Activated naive CD4-positive, alpha-beta T cell treated with anti-CD3 and anti-CD28 coated beads, Interleukin-2, amount 50 U/mL, for 24 hours (primary cell): ENCODE measurements around the gene PYROXD2.
A peak's percentile ranks its signal among the peaks of the same experiment; 100 is the strongest.
"Not testable (repeated sequence)": the region's sequence is repeated elsewhere in the genome, so short reads cannot be mapped to it uniquely, and the experiment has no call there.

Source experiments
- H3K27ac Mint-ChIP-seq: one replicate; pipeline ENCODE4 v1.8.0; 2021; ENCODE audit warnings: mild to moderate bottlenecking, mixed read lengths
- H3K27me3 Mint-ChIP-seq: one replicate; pipeline ENCODE4 v1.8.0; 2021; ENCODE audit warnings: mixed read lengths
- H3K36me3 Mint-ChIP-seq: one replicate; pipeline ENCODE4 v1.8.0; 2021; ENCODE audit warnings: mixed read lengths
- H3K4me1 Mint-ChIP-seq: one replicate; pipeline ENCODE4 v1.8.0; 2021; ENCODE audit warnings: mixed read lengths
- H3K4me3 Mint-ChIP-seq: one replicate; pipeline ENCODE4 v1.8.0; 2021; ENCODE audit warnings: mild to moderate bottlenecking, mixed read lengths
- H3K9me3 Mint-ChIP-seq: one replicate; pipeline ENCODE4 v1.8.0; 2021; ENCODE audit warnings: mixed read lengths

The PYROXD2 gene

DNA sequence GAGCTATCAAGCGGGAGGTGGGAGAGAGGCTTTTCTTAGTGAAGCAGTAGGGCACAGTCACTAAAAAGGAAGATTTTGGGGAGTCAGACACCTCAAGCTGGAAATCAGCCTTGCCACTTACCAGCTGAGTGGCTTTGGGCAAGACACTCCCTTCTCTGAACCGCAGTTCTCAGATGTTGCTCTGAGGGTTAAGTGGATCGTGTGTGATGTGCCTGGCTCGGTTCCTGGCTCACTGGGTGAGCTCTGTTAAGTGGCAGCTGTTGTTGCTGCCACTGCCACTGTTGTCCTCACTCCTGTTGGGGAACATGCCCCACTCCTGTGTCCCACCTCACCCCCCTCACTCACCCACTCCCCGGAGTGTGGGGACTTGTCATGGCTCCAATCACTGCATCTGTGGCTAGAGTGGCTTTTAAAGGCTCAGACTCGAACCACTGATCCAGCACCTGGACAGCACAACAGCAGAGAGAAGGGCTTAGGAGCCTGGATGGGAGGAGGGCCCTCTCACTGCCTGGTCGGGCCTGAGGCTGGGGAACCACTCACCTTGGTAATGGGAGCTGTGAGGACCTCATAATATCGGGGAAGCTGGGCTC is 20.0 kb downstream of the PYROXD2 start:
- Mint-ChIP-seq H3K27me3 (no peaks in the 10 kb centered on the region), H3K36me3 (peaks cover 6% of the 10 kb centered on the region), H3K27ac (no peak overlapping the region), H3K4me1 (peaks cover 23% of the 10 kb centered on the region), H3K9me3 (no peaks in the 10 kb centered on the region), H3K4me3 (no peak overlapping the region)

DNA sequence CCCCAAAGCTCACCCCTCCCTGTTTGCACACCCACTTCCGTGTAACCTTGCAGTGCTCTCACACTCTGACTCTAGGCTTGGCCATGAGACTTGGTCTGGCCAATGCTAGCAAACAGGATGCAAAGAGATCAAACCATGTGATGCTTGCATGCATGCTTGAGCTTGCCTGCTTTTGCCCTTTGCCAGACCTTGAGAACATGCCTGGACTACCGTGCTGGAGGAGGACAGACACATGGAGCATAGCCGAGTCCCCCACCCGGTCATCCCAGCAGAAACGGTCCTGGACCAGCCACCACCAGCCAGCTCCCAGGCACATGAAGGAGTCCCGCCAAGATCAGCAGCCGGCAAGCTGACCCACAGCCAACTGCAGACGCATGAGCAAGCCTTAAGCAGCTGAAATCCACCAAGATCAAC is 23.4 kb downstream of the PYROXD2 start:
- Mint-ChIP-seq H3K9me3 (no peaks in the 10 kb centered on the region), H3K4me3 (peak overlapping the region; percentile 58), H3K27ac (peak overlapping the region; percentile 5), H3K4me1 (peaks cover 27% of the 10 kb centered on the region), H3K36me3 (peaks cover 4% of the 10 kb centered on the region), H3K27me3 (no peaks in the 10 kb centered on the region)

DNA sequence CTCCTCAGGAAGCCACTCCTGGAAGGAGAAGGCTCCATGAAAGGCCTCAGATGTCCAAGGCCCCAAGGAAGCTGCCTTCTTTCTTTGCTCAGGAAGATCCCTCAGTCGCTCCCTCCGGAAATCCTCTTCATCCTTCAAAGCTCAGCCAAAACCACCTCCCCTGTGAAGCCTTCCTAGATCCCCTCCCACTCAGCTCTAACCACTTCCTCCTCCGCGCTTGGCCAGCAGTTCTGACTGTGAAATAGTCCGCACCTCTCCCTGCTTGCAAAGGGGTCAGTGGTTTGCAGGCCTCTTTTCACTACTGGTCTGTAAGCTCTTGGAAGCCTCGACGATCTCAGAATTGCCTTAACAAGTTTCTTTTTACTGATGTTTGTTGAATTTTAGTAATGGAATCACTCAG is 23.9 kb downstream of the PYROXD2 start:
- no peak overlapping the region for H3K27ac Mint-ChIP-seq
- no peaks in the 10 kb centered on the region for H3K9me3 Mint-ChIP-seq
- peaks cover 27% of the 10 kb centered on the region for H3K4me1 Mint-ChIP-seq
- H3K4me3 Mint-ChIP-seq = peak overlapping the region; percentile 58
- peaks cover 3% of the 10 kb centered on the region for H3K36me3 Mint-ChIP-seq
- H3K27me3 Mint-ChIP-seq = no peaks in the 10 kb centered on the region

DNA sequence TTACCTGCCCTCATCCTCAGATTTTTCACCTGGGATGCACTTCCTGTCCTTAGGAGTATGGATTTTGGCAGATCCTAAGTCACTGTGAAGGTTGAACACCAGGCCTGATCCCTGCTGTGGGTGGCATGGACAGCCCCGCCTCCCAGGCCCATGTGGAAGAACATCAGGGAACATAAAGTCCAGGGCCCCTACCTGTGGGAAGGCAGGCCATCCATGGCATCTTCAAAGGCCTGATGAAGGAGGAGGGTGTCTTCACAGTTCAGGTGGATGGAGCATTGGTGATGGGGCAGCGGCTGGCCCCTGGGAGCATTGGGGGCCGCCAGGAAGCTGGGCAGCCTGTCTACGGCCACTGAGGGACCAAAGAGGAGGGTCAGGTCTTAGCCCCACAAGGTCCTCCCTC is 24.6 kb downstream of the PYROXD2 start:
- H3K9me3 Mint-ChIP-seq = no peaks in the 10 kb centered on the region
- no peak overlapping the region for H3K27ac Mint-ChIP-seq
- H3K4me3 Mint-ChIP-seq = no peak overlapping the region
- H3K4me1 Mint-ChIP-seq = peaks cover 27% of the 10 kb centered on the region
- peaks cover 3% of the 10 kb centered on the region for H3K36me3 Mint-ChIP-seq
- no peaks in the 10 kb centered on the region for H3K27me3 Mint-ChIP-seq

DNA sequence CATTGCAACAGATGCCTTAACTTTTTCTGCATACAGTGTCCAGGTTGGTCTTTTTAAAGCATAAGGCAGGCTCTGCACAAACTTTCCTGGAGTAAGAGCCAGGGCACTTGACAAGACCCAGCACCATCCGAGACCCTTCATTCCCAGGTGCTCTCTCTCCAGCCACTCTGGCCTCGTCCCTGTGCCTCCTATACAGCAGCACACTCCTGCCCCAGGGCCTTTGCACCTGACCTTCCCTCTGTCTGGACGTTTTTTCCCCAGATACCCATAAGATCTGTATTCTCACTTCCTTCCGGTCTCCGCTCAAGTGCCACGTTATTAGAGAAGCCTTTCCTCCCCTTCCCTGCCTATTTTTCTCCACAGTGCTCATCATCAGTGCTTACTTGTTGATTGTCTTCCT is 25.6 kb downstream of the PYROXD2 start:
- peaks cover 27% of the 10 kb centered on the region for H3K4me1 Mint-ChIP-seq
- no peaks in the 10 kb centered on the region for H3K27me3 Mint-ChIP-seq
- H3K4me3 Mint-ChIP-seq = no peak overlapping the region
- no peak overlapping the region for H3K27ac Mint-ChIP-seq
- H3K9me3 Mint-ChIP-seq = no peaks in the 10 kb centered on the region
- peaks cover 3% of the 10 kb centered on the region for H3K36me3 Mint-ChIP-seq

DNA sequence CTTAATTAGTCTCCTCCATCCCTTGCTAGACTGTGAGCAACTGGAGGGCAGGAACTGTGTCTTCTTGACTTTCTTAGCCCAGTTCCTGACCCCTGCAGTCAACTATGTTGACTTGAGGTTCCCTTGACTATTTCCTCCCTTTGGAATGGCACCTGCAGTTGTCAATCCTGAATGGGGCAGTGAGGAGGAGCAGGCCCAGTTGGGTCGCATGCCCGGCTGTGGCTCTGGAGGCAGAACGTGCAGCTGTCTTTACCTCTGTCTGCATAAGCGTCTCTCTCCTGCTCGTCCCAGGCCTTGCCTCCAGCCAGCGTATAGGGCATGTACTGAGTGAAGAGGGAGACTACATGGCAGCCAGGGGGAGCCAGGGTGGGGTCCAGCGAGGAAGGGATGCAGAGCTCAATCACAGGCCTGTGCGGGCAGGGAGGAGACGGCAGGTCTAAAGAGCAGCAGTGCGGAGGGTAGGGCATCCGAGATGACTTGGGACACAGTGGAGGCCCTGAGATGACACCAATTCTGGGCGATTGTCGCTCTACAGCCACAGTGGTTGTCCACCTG is 26.8 kb downstream of the PYROXD2 start:
- peaks cover 27% of the 10 kb centered on the region for H3K4me1 Mint-ChIP-seq
- H3K27ac Mint-ChIP-seq = no peak overlapping the region
- H3K9me3 Mint-ChIP-seq = no peaks in the 10 kb centered on the region
- no peaks in the 10 kb centered on the region for H3K27me3 Mint-ChIP-seq
- H3K4me3 Mint-ChIP-seq = no peak overlapping the region
- no peaks in the 10 kb centered on the region for H3K36me3 Mint-ChIP-seq

DNA sequence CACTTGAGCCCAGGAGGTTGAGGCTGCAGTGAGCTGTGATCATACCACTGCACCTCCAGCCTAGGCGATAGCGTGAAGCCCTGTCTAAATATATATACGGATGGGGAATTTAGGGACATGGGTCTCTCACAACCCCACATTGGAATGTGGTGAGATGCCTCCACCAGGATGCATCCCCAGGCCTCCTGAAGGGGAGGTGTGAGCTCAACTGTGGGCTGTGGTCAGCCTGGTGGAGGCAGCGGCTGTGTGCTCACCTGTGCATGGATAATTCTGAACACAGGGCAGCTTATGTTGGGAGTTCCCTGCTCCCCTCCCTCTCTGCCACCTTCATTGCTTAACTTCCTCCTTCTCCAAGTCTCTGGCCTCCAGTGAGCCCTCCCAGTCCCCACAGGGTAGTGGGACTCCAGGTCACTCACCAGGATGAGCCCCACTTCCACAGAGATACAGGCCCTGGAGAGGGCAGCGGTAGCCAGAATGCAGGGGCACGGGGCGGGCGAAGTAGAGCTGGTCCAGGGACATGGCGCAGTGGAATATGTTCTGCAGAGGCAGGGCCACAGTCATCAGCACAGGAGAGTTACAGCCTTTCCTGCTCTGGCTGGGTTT is 30.4 kb downstream of the PYROXD2 start:
- peaks cover 2% of the 10 kb centered on the region for H3K36me3 Mint-ChIP-seq
- no peaks in the 10 kb centered on the region for H3K27me3 Mint-ChIP-seq
- no peak overlapping the region for H3K27ac Mint-ChIP-seq
- H3K4me3 Mint-ChIP-seq = no peak overlapping the region
- H3K9me3 Mint-ChIP-seq = no peaks in the 10 kb centered on the region
- peaks cover 1% of the 10 kb centered on the region for H3K4me1 Mint-ChIP-seq

DNA sequence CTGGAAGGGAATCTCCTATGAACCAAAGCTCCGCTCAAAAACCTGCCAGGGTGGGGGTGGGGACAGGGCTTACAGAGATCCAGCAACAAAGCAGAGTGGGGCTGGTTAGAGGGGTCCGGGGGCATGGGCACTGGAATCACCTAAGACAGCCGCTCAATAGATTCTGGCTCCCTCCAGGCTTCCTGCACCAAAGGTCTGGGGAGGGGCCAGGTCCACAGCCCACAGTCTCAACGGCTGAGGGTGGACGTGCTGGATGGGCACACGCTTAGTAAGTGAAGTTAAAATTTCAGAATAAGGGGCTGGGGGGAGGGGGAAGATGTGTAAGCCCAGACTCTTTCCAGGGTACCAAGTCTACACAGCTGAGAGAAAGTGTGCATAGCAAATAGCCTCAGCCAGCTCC is 31.1 kb downstream of the PYROXD2 start:
- H3K9me3 Mint-ChIP-seq = no peaks in the 10 kb centered on the region
- no peaks in the 10 kb centered on the region for H3K4me1 Mint-ChIP-seq

DNA sequence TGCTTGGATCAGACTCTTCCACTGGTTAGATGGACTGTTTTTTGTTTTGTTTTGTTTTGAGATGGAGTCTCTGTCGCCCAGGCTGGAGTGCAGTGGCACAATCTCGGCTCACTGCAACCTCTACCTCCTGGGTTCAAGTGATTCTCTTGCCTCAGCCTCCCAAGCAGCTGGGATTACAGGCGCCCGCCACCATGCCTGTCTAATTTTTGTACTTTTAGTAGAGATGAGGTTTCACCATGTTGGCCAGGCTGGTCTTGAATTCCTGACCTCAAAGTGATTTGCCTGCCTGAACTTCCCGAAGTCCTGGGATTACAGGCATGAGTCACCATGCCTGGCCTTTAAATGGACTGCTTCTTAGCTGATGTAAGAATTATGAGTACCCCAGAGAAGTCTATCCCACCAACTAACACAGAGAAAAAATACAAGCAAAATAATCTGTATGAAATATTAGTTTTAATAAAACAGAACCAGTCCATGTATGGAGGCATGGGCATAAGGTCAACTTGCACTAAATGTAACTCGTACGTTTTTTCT is 31.8 kb downstream of the PYROXD2 start:
- H3K9me3 Mint-ChIP-seq, H3K27ac Mint-ChIP-seq, H3K4me1 Mint-ChIP-seq, H3K4me3 Mint-ChIP-seq, H3K36me3 Mint-ChIP-seq, H3K27me3 Mint-ChIP-seq: not testable (repeated sequence)

More for the DNA sequence above, 31.1 kb downstream of the PYROXD2 start:
- Mint-ChIP-seq H3K36me3 (peaks cover 2% of the 10 kb centered on the region), H3K27ac (no peak overlapping the region), H3K4me3 (no peak overlapping the region), H3K27me3 (no peaks in the 10 kb centered on the region)

DNA sequence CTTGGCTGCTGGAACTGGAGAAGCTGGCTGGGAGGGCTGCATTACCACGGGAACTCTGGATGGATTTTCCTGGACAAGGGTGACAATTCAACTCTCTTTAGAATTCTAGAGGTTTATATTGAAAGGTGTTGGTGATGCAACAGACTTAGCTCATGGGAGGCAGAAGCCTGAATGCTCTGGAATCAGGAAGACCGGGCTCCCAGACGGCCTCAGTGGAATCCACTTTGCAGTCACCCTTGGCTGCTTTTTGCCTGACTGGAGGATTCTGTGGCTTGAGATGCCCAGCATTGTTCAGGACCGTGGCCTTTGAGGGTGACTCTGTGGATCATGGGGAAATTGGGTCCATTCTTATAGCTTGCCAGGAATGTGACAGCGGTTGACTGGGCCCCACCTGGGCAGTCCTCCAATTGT is 32.3 kb downstream of the PYROXD2 start:
- Mint-ChIP-seq H3K36me3 (peaks cover 4% of the 10 kb centered on the region), H3K27ac (no peak overlapping the region), H3K9me3 (no peaks in the 10 kb centered on the region), H3K27me3 (no peaks in the 10 kb centered on the region), H3K4me3 (no peak overlapping the region), H3K4me1 (no peaks in the 10 kb centered on the region)

DNA sequence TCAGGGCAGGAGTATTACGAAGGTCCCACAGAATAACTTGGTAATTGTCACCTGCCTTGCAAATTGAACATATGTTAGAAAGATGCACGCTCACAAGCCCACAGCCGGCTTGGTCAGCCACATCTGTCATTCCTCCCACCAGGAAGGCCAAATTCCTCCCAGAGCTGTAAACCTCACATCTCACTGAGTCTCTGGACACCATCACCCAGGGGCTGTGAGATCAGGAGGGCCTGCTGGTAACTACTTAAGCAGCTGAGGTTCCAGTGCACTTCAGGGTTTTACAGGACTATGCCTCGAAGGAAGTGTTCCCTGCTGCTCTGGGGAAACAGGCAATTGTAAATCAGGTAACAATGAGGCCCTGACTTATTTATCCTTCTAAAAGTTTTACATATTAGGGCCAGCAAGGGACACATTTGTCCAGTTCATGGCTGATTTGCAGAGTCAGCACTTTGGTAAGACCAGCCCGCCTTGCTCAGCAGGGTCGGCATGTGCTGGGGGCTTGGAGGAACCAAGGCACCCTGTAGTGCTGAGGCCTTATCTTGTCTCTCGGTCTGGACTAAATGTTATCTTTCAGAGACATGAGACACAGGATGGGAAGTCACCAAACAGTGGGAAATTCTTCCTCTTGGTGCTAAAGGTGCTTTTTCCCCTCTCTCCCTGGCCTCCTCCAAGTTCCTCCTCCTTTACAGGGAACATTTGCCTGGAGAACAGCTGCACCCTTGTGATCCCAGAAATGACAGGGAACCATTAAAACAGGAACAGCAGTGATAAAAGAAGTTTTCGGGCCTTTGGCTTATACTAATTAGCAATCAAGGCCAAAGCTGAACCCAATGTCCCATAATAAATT is 34.3 kb downstream of the PYROXD2 start:
- Mint-ChIP-seq H3K4me3 (no peak overlapping the region), H3K27ac (no peak overlapping the region), H3K9me3 (no peaks in the 10 kb centered on the region), H3K4me1 (no peaks in the 10 kb centered on the region), H3K27me3 (no peaks in the 10 kb centered on the region), H3K36me3 (peaks cover 4% of the 10 kb centered on the region)

DNA sequence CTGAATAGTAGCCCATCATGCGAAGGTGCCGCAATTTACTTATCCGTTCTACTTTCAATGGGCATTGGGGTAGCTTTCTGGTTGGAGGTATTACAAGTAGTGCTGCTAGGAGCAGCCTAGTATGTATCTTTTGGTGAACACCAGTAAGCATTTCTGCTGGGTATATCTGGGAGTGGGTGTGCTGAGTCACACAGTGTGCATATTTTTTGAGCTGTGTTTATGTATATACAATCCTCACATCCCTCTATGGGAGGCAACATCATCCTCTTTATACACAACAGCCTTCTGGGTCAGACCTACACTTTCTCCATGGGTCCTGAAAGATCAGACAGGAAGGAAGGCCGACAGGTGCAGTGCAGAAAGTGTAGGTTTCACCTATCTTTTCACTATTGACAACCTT is 36.3 kb downstream of the PYROXD2 start:
- H3K4me3 Mint-ChIP-seq = no peak overlapping the region
- H3K4me1 Mint-ChIP-seq = no peaks in the 10 kb centered on the region
- peaks cover 4% of the 10 kb centered on the region for H3K36me3 Mint-ChIP-seq
- no peaks in the 10 kb centered on the region for H3K9me3 Mint-ChIP-seq
- no peaks in the 10 kb centered on the region for H3K27me3 Mint-ChIP-seq
- H3K27ac Mint-ChIP-seq = no peak overlapping the region

DNA sequence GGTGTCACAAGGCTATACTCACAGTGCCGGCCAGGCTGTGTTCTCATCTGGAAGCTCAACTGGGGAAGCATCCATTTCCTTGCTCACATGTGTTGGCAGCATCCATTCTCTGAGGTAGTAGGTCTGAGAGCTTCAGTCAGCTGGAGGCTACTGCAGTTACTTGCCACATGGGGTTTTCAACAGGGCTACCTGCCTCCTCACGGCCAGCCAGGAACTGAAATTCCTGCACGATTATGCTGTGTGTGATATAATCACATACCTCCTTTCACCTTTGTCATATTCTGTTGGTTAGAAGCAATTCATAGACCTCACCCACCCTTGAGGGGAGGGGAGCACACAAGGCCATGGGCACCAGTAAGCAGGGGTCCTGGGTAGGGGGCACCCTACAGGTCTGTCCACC is 37.4 kb downstream of the PYROXD2 start:
- Mint-ChIP-seq H3K9me3 (no peaks in the 10 kb centered on the region), H3K36me3 (peaks cover 1% of the 10 kb centered on the region), H3K27ac (no peak overlapping the region)

DNA sequence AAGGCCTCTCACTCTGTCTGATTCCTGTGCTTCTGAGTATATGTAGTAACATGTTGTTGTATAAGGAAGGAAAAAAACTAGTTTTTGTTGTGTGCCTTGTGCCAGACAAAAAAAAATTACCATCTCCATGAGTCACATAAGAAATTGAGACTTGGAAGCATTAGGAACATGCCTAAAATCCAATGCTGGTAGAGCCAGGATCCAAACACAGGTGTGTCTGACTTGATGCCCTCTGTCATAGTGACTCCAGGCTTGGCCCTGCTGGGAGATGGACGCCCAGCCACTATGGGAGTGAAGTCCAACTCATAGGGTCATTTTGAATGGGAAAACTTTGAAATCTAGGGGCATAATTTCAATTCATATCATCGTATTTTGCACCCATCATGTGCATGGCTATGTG is 38.0 kb downstream of the PYROXD2 start:
- Mint-ChIP-seq H3K36me3 (peaks cover 1% of the 10 kb centered on the region), H3K4me1 (no peaks in the 10 kb centered on the region), H3K4me3 (no peak overlapping the region), H3K9me3 (no peaks in the 10 kb centered on the region), H3K27ac (no peak overlapping the region), H3K27me3 (no peaks in the 10 kb centered on the region)

More for the DNA sequence above, 37.4 kb downstream of the PYROXD2 start:
- Mint-ChIP-seq H3K4me3 (no peak overlapping the region), H3K4me1 (no peaks in the 10 kb centered on the region), H3K27me3 (no peaks in the 10 kb centered on the region)

DNA sequence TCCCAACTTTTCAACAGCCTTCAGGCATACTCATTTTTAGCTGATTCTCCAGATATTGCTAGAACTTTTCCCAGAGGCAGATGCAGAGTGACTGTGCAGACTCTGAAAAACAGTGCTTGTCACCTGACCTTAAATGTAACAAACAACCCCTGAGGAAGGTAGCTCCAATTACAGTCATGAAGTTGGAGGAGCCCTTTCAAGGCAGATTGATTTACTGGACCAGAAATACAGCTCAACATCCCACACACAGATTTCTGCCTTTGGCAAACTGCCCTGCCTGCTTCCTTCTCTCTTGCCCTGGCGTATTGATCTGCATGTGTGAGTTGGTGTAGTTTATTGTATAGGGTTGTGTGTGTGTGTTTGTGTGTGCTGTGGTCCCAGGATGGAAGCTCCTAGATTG is 38.5 kb downstream of the PYROXD2 start:
- no peaks in the 10 kb centered on the region for H3K9me3 Mint-ChIP-seq
- peaks cover 1% of the 10 kb centered on the region for H3K36me3 Mint-ChIP-seq
- H3K27ac Mint-ChIP-seq = no peak overlapping the region
- H3K27me3 Mint-ChIP-seq = no peaks in the 10 kb centered on the region
- H3K4me1 Mint-ChIP-seq = no peaks in the 10 kb centered on the region
- H3K4me3 Mint-ChIP-seq = no peak overlapping the region
